ENCODE results near the gene ALK.

ALK gene

DNA sequence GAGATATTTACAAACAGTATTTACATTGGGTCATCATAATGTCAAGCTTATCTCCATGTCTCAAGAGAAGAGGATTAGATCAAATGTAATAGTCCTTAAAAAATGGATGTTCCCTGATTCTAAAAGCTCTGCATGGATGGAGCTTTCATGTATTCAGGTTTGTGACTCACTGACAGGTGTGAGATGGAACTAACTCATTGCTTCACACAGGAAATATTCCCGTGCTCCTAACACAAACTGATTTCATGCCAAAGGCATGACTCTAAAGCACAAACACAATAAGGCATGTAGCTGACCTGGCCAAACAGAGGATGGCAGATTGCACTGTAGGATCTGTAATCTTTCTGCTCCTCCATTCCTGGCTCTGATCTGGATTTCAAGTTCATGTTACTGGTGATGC, 110.0 kb downstream of the ALK start:
- H3K4me3 Mint-ChIP-seq: no peak overlapping the region
- H3K9me3 Mint-ChIP-seq: no peaks in the 10 kb centered on the region
- H3K36me3 Mint-ChIP-seq (ENCODE audit: low read depth): no peaks in the 10 kb centered on the region
- no peaks in the 10 kb centered on the region for H3K4me1 Mint-ChIP-seq (ENCODE audit: low read depth)
- intact Hi-C loops (cut with micrococcal nuclease): no loop called here
- peaks cover 2% of the 10 kb centered on the region for H3K27me3 Mint-ChIP-seq
- H3K27ac Mint-ChIP-seq: no peak overlapping the region

DNA sequence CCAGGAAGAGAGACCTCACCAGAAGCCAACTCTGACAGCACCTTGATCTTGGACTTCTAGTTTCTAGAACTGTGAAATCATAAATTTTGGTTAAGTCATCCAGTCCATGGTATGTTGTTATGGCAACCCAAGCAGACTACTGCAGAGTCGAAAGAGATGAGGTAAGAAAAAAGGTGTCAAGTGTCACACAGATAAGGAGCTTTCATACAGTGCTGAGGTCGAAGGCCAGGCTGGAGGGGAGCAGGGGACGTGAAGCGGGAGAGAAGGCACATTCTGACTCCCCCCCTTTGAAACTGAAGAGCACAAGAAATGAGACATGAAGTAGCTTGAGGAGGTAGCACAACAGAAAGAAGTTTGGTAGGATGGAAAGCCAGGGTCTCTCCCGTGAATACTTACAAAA, 110.4 kb downstream of the ALK start:
- H3K9me3 Mint-ChIP-seq: no peaks in the 10 kb centered on the region
- no peaks in the 10 kb centered on the region for H3K36me3 Mint-ChIP-seq (ENCODE audit: low read depth)
- H3K4me3 Mint-ChIP-seq: no peak overlapping the region
- H3K27me3 Mint-ChIP-seq: peaks cover 2% of the 10 kb centered on the region
- H3K4me1 Mint-ChIP-seq (ENCODE audit: low read depth): no peaks in the 10 kb centered on the region
- no peak overlapping the region for H3K27ac Mint-ChIP-seq
- intact Hi-C loops (cut with micrococcal nuclease): no loop called here

DNA sequence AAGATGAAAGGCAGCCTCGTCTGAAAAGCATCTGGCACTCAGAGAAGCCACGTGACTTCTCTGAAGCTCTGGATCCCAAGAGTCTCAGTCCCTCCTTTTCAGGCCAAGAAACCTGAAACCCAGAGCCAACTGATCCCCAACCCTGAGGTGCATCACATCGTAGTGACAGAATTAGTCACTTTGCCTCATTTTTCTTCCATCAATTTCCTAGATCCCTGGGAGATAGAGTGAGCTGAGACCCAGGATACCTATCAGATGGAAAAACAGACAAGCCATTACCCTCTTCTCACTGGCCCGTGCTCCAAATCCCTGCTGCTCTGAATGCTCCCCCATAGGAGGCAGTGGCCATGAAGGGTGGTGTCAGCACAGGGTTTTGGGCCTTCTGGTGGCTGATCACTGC, 113.1 kb downstream of the ALK start:
- no peaks in the 10 kb centered on the region for H3K9me3 Mint-ChIP-seq
- H3K27ac Mint-ChIP-seq: no peak overlapping the region
- H3K4me1 Mint-ChIP-seq (ENCODE audit: low read depth): no peaks in the 10 kb centered on the region
- intact Hi-C loops (cut with micrococcal nuclease): no loop called here
- H3K27me3 Mint-ChIP-seq: peaks cover 2% of the 10 kb centered on the region
- no peak overlapping the region for H3K4me3 Mint-ChIP-seq
- H3K36me3 Mint-ChIP-seq (ENCODE audit: low read depth): no peaks in the 10 kb centered on the region

DNA sequence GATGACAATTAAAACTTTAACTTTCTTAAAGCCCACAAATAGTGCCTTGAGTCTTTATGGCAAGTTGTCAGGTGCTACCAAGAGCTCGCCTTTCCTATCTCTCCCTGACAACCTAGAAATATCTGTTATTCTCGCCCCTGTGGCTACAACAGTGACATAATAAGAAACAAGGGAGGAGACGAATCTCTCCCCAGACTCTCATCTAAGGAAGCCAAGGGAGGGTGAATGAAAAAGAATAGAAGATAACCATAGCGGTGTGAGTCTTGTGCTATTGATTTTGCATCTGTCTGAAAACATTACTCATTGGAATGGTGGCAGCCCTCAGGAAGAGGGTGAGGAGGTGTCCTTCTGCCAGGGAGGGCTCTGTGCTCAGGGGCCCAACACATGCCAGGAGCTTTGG, 114.3 kb downstream of the ALK start:
- Mint-ChIP-seq H3K4me3 (no peak overlapping the region), H3K27ac (no peak overlapping the region), H3K9me3 (no peaks in the 10 kb centered on the region), H3K36me3 (ENCODE audit: low read depth) (no peaks in the 10 kb centered on the region), H3K4me1 (ENCODE audit: low read depth) (no peaks in the 10 kb centered on the region), H3K27me3 (peaks cover 2% of the 10 kb centered on the region)
- intact Hi-C loops (cut with micrococcal nuclease): no loop called here

DNA sequence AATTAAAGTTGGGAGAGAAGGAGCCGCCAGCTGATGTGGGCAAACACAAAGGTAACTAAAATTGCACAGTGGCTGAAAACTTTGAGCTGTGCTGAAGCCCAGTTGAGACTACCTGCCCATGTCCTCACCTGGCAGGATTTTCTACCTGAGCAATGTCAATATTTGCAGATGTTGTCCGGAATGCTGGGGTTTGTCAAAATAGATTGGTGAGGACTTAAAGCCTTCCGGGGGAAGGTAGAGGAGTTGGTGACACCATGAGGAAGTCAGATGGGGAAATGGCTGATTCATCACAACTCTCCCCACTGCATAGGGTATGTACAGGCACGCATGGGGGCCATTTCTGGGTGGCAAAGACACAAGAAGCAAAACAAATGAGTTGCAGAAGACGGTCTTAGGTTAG, 114.9 kb downstream of the ALK start:
- H3K9me3 Mint-ChIP-seq: no peaks in the 10 kb centered on the region
- H3K27ac Mint-ChIP-seq: no peak overlapping the region

DNA sequence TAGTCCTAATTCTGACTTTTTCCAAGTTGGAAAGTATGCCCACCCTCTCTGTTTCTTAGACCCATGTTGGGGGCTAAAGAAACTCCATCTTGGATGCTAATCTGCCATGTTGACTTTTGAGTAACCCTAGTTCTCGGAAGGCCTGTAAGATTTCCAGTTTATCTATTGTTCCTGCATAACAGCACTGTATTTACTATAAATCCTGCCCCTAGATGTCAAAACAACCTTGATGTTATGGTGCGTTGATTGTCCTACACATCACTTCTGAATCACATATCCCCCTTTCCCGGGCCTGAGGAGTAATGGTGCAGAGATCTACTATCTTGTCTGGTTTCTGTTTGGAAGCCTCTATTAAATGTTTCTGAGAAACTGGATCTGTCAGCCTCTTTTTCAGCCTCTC, 116.7 kb downstream of the ALK start:
- Mint-ChIP-seq H3K27ac (no peak overlapping the region), H3K9me3 (no peaks in the 10 kb centered on the region), H3K27me3 (no peaks in the 10 kb centered on the region), H3K4me1 (ENCODE audit: low read depth) (no peaks in the 10 kb centered on the region), H3K36me3 (ENCODE audit: low read depth) (no peaks in the 10 kb centered on the region), H3K4me3 (no peak overlapping the region)
- intact Hi-C loops (cut with micrococcal nuclease): no loop called here

More for the DNA sequence above, 114.9 kb downstream of the ALK start:
- Mint-ChIP-seq H3K36me3 (ENCODE audit: low read depth) (no peaks in the 10 kb centered on the region), H3K4me1 (ENCODE audit: low read depth) (no peaks in the 10 kb centered on the region), H3K27me3 (peaks cover 2% of the 10 kb centered on the region), H3K4me3 (no peak overlapping the region)
- intact Hi-C loops (cut with micrococcal nuclease): no loop called here

DNA sequence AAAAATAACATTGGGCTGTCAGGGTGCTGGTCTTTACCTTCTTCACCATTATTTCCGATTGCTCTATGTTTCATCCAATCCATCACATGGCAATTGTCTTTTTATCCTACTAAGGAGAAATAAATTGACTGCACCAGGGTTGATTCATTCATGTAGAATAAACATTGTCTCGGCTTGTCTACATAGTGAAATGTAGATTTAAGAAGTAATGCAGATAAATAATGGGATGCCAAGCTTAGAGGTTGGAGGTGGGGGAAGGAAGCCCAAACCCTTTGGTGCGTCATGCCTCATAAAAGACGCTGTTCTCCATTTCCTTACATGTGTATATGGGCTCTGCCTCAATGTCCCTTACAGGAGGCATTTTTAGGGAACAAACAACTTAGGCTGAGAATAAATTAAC, 117.8 kb downstream of the ALK start:
- H3K36me3 Mint-ChIP-seq (ENCODE audit: low read depth): no peaks in the 10 kb centered on the region
- H3K9me3 Mint-ChIP-seq: no peaks in the 10 kb centered on the region
- no peak overlapping the region for H3K4me3 Mint-ChIP-seq
- no peak overlapping the region for H3K27ac Mint-ChIP-seq
- H3K4me1 Mint-ChIP-seq (ENCODE audit: low read depth): no peaks in the 10 kb centered on the region
- intact Hi-C loops (cut with micrococcal nuclease): no loop called here
- peaks cover 1% of the 10 kb centered on the region for H3K27me3 Mint-ChIP-seq

DNA sequence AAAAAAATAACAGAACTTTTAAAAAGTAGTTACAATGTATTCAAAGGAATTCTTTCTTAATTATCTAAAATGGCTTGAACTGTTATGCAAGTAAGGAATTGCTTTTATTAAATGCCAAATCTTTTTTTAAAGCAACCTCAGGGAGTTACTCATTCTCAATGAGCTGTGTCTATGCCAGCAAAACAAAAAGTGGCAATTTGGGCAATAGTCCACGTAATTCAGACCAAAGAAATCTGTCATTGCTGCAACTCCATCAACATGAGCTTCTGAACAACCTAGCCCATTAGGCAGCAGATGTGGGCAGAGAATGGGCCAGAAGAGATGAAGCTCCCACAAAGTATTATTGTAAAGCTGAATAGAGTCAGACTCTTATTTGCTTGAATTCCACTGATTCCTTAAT, 118.4 kb downstream of the ALK start:
- Mint-ChIP-seq H3K9me3 (no peaks in the 10 kb centered on the region), H3K36me3 (ENCODE audit: low read depth) (no peaks in the 10 kb centered on the region), H3K27ac (no peak overlapping the region), H3K4me3 (no peak overlapping the region), H3K27me3 (peaks cover 1% of the 10 kb centered on the region), H3K4me1 (ENCODE audit: low read depth) (no peaks in the 10 kb centered on the region)
- intact Hi-C loops (cut with micrococcal nuclease): no loop called here

DNA sequence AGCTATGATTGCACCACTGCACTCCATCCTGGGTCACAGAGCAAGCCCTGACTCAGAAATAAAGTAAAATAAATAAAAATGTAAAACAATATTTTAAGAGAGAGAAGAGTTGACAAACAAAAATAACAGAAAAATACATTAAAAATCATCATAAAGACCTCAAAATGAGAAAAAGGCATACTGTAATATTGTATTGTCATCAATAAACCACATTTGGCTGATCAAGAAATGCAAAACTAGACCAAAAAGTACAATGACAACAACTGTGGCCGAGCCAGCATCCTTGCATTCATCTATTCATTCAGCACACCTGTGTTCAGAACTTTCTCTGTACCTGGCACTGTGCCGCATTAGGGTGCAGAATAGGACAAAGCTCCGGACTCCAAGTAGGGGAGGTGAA, 121.8 kb downstream of the ALK start:
- Mint-ChIP-seq H3K27ac (no peak overlapping the region), H3K9me3 (no peaks in the 10 kb centered on the region), H3K4me1 (ENCODE audit: low read depth) (no peaks in the 10 kb centered on the region), H3K36me3 (ENCODE audit: low read depth) (no peaks in the 10 kb centered on the region), H3K4me3 (no peak overlapping the region), H3K27me3 (peaks cover 1% of the 10 kb centered on the region)
- intact Hi-C loops (cut with micrococcal nuclease): no loop called here

DNA sequence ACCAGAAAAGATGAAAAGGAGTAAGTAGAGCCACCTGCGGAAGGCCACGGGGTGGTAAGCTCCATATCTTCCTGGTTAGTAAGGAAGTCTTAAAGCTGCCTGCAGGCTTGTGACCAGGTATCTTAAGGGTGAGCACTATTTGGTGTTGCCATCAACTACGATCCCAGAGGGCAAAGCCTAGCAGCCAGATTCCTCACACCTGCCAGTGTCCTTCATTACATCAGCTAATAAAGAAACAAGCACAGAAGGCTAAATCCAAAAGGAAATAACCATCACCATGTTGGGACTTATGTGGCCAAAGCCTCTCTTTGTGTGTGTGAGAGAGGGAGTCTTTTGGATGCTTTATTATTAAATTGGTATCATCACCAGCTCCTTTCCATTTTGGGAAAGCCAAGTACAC, 123.5 kb downstream of the ALK start:
- intact Hi-C loops (cut with micrococcal nuclease): no loop called here
- Mint-ChIP-seq H3K4me3 (no peak overlapping the region), H3K9me3 (no peaks in the 10 kb centered on the region), H3K27me3 (peaks cover 1% of the 10 kb centered on the region), H3K27ac (no peak overlapping the region), H3K36me3 (ENCODE audit: low read depth) (no peaks in the 10 kb centered on the region), H3K4me1 (ENCODE audit: low read depth) (no peaks in the 10 kb centered on the region)

DNA sequence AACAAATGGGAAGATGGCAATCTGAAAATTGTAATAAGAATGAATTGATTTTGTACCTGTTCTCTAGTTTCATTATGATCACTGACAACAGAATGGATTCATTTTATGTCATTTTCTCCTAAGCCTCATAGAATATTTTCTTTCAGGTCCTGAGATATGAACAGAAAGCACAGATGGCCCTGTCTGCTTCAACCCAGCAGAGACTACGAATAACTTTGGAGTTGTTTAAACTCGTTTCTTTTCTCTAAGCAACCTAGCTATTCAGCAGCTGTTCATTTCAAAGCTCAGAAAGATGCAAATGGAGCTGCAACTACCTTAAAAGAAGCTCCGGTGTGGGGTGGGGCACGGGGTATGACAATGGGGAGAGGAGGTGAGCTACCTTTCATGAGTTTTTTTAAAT, 124.9 kb downstream of the ALK start:
- Mint-ChIP-seq H3K9me3 (no peaks in the 10 kb centered on the region), H3K27ac (no peak overlapping the region), H3K27me3 (peaks cover 1% of the 10 kb centered on the region), H3K4me3 (no peak overlapping the region), H3K4me1 (ENCODE audit: low read depth) (no peaks in the 10 kb centered on the region), H3K36me3 (ENCODE audit: low read depth) (no peaks in the 10 kb centered on the region)
- intact Hi-C loops (cut with micrococcal nuclease): no loop called here

DNA sequence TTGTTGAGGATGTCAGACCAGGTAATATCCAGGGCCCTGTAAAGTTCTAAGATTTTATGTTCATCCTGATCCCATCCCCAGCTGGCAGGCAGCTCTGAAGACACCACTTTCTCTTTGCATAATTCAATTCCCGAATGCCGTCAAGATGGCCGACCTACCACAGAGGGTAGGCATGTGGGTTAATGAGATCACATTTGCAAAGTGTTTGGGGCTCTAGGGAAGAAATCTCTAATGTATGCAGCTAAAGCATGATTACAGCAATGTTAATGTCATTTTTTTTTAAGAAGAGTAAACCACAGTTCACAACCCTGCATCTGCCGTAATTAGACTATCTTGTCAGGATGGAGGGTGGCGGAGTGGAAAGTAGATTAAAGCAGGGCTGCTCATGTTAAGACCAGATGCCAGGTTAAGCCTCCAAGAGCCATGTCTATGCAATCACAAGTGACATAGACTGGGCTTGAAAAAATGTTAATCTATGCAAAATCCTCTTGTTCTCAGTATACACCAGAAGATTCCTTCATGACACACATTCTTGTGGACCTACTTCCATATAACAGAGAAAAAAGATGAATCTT, 131.4 kb downstream of the ALK start:
- Mint-ChIP-seq H3K4me1 (ENCODE audit: low read depth) (no peaks in the 10 kb centered on the region), H3K4me3 (no peak overlapping the region), H3K9me3 (no peaks in the 10 kb centered on the region), H3K27me3 (no peaks in the 10 kb centered on the region), H3K27ac (no peak overlapping the region), H3K36me3 (ENCODE audit: low read depth) (no peaks in the 10 kb centered on the region)
- intact Hi-C loops (cut with micrococcal nuclease): no loop called here

DNA sequence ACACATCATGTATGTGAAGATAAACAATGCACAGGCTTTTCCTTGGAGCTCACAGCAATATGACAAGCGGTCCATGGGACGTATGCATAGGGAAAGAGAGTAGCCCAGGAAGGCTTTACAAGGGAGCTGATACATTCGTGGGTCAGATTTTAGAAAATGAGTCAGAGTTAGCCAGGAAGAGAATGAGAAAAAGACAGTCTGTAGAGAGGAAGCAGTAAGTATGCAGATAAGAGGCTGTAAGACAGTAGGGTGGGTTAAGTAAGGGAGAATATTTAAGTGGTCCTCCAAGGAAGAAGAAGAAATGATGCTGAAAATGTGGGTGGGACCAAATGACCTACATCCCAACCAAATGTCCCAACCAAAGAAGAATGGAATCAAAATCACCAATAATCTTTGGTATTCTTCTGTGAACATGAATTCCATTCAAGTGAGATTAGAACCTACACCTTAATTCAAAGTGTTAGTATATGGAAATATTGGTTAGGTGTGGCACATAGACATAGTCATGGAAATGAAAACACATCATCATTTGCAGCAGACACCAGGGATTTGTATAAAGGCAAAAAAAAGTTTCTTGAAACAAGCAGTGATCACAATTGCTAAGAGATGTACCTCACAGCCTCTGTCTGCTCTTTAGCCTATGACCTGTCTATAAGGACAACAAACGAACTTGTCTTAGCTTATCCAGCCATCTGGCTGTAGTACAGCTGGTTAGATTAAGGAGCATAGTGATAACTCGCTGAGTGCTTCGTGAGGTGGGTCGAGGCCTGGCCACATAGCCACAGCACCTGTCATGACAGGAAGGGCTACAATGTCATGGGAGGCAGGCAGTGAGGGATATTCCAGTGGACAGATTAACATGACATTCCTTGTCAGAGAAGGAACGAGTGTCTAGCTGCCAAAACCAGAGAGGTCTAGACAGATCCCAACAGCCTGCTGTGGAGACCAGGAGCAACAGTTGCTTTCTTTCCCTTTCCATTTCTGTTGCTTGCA, 133.6 kb downstream of the ALK start:
- Mint-ChIP-seq H3K27me3 (no peaks in the 10 kb centered on the region), H3K9me3 (no peaks in the 10 kb centered on the region), H3K4me3 (no peak overlapping the region), H3K36me3 (ENCODE audit: low read depth) (no peaks in the 10 kb centered on the region), H3K27ac (no peak overlapping the region), H3K4me1 (ENCODE audit: low read depth) (no peaks in the 10 kb centered on the region)
- intact Hi-C loops (cut with micrococcal nuclease): no loop called here

DNA sequence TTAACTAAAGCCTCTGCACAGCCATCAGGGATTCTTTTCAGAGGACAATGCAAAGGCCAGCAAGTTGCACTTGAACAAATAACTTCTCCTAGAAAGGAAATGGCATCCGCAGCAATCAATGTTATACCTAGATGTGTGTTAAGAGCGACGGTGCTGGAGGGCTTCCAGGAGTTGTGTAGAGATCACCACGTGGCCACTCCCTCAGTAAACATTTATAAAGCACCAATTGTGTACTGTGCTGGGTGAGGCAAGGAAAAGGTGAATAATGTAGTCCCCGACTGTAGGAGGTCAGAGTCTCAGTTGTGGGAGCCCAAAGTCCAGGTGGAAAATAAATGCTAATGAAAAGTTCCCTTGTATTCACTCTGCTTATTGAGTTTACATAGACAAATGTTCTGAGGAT, 135.0 kb downstream of the ALK start:
- H3K4me1 Mint-ChIP-seq (ENCODE audit: low read depth): no peaks in the 10 kb centered on the region
- intact Hi-C loops (cut with micrococcal nuclease): no loop called here
- H3K9me3 Mint-ChIP-seq: no peaks in the 10 kb centered on the region
- H3K36me3 Mint-ChIP-seq (ENCODE audit: low read depth): no peaks in the 10 kb centered on the region
- H3K27ac Mint-ChIP-seq: no peak overlapping the region
- no peaks in the 10 kb centered on the region for H3K27me3 Mint-ChIP-seq
- no peak overlapping the region for H3K4me3 Mint-ChIP-seq

DNA sequence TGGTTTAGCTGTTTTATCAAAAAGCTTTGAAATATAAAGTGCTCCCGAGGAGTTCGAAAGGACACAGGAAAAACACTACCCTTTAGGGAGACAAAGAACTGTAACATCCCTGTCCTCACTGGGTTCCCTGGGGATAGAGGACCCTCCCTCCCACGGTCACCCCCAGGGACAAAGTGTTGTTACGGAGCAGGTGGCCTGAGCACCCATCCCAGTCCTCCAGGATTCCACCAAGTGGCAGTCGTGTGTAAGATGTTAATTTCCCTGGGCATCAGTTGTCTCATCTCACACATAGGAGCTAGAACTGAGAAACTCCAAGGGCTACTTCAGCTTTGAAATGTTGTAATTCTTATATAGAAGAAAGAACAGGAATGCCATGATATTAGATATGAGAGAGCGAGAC, 137.7 kb downstream of the ALK start:
- Mint-ChIP-seq H3K4me3 (no peak overlapping the region), H3K36me3 (ENCODE audit: low read depth) (no peaks in the 10 kb centered on the region), H3K27me3 (no peaks in the 10 kb centered on the region), H3K4me1 (ENCODE audit: low read depth) (no peaks in the 10 kb centered on the region), H3K27ac (no peak overlapping the region), H3K9me3 (no peaks in the 10 kb centered on the region)
- intact Hi-C loops (cut with micrococcal nuclease): no loop called here
